Urinary bladder (tissue), 4 donors: ENCODE results near the gene ZNF639. TPM values are rescaled to one million over a fixed set of nuclear protein-coding genes. Genes with fewer than 3 reads are reported as not detected.
"Not testable (repeated sequence)": the region's sequence is repeated elsewhere in the genome, so short reads cannot be mapped to it uniquely, and the experiment has no call there.

Source experiments
- DNase-seq: peaks from one replicate; pipeline ENCODE4 v3.0.0-alpha.2; 2015; ENCODE audit errors: extremely low spot score
- H3K27ac ChIP-seq: one replicate; pipeline ENCODE4 v1.5.1; 2013; ENCODE audit warnings: low read depth, mild to moderate bottlenecking, moderate library complexity
- H3K36me3 ChIP-seq: one replicate; pipeline ENCODE4 v1.6.1; 2013; ENCODE audit warnings: mild to moderate bottlenecking, moderate library complexity; ENCODE audit not compliant: insufficient read depth
- H3K4me1 ChIP-seq: one replicate; pipeline ENCODE4 v1.6.1; 2013; ENCODE audit warnings: mild to moderate bottlenecking, moderate library complexity; ENCODE audit not compliant: insufficient read depth
- H3K4me3 ChIP-seq: one replicate; pipeline ENCODE4 v1.5.1; 2013; ENCODE audit warnings: low read depth, low read length
- WGBS: extraction: QIAGEN DNeasy Blood & Tissue Kit; methylation state at CpG from one replicate; pipeline ENCODE4 v1.1.7; 2013; 5-methylcytosine and 5-hydroxymethylcytosine counted together
- polyA plus RNA-seq: library from polyadenylated mRNA; stranded (reverse); fragments of 200-250 nt; gene quantifications from one replicate; pipeline ENCODE4 v1.2.3, GENCODE V29; 2013
- total RNA-seq: library from RNA; depleted of rRNA; stranded (reverse); fragments of >200 nt; gene quantifications from one replicate; pipeline ENCODE4 v1.2.3, GENCODE V29; 2014
- donor health status: healthy with polysubstance abuse.
- donor health status: healthy.

ZNF639 gene
- total RNA-seq (89.6 TPM), polyA plus RNA-seq (36.8 TPM)

- H3K27ac ChIP-seq, result peak within 1 kb of the TSS; percentile 94
- peak; percentile 58 for DNase-seq
- H3K4me1 ChIP-seq, result no peaks in the 10 kb centered on the region
- under 1% methylated on average over 75 of the region's 75 CpGs for WGBS
- no peaks in the 10 kb centered on the region for H3K36me3 ChIP-seq
- peak within 1 kb of the TSS; percentile 86 for H3K4me3 ChIP-seq
These were observed at the start of gene ZNF639 for GRCh38 chr3:179322286-179323196. Gene ZNF639, plus strand, starts transcription at chr3:179323031. Its CDS starts 5,263 bp downstream, at chr3:179328294.

GRCh38 chr3:179274434-179274833, 48.4 kb upstream of the ZNF639 start:
- 95% methylated on average over 2 of the region's 2 CpGs for WGBS
- not testable (repeated sequence) for H3K4me1 ChIP-seq, DNase-seq

GRCh38 chr3:179276001-179276400, 46.8 kb upstream of the ZNF639 start:
- H3K36me3 ChIP-seq, result no peaks in the 10 kb centered on the region
- no peaks in the 10 kb centered on the region for H3K4me1 ChIP-seq
- no peak overlapping the region for H3K27ac ChIP-seq
- 67% methylated on average over 3 of the region's 3 CpGs for WGBS
- no peak overlapping the region for H3K4me3 ChIP-seq
- no peak for DNase-seq

More at GRCh38 chr3:179274434-179274833, 48.4 kb upstream of the ZNF639 start:
- H3K36me3 ChIP-seq, H3K27ac ChIP-seq, H3K4me3 ChIP-seq: not testable (repeated sequence)

- no peak for DNase-seq
- Histone ChIP-seq H3K4me3 (no peak overlapping the region), H3K27ac (no peak overlapping the region), H3K36me3 (no peaks in the 10 kb centered on the region), H3K4me1 (no peaks in the 10 kb centered on the region)
- WGBS, result 61% methylated on average over 3 of the region's 3 CpGs
These were observed 46.1 kb upstream of the ZNF639 start for GRCh38 chr3:179276743-179277142.

- no peak overlapping the region for H3K27ac ChIP-seq
- 100% methylated on average over 1 of the region's 1 CpG for WGBS
- no peaks in the 10 kb centered on the region for H3K36me3 ChIP-seq
- DNase-seq, result no peak
- H3K4me3 ChIP-seq, result no peak overlapping the region
- H3K4me1 ChIP-seq, result no peaks in the 10 kb centered on the region
These were observed 44.7 kb upstream of the ZNF639 start for GRCh38 chr3:179278151-179278550.

GRCh38 chr3:179278932-179279693, 43.7 kb upstream of the ZNF639 start:
- WGBS, result 62% methylated on average over 4 of the region's 4 CpGs
- Histone ChIP-seq H3K36me3 (no peaks in the 10 kb centered on the region), H3K27ac (no peak overlapping the region), H3K4me1 (no peaks in the 10 kb centered on the region), H3K4me3 (no peak overlapping the region)
- no peak for DNase-seq

- H3K36me3 ChIP-seq, result no peaks in the 10 kb centered on the region
- H3K4me1 ChIP-seq, result no peaks in the 10 kb centered on the region
- H3K27ac ChIP-seq, result no peak overlapping the region
- H3K4me3 ChIP-seq, result no peak overlapping the region
- no peak for DNase-seq
- 98% methylated on average over 1 of the region's 1 CpG for WGBS
These were observed 43.0 kb upstream of the ZNF639 start for GRCh38 chr3:179279837-179280236.

- no peak for DNase-seq
- WGBS, result 85% methylated on average over 3 of the region's 3 CpGs
- Histone ChIP-seq H3K36me3 (no peaks in the 10 kb centered on the region), H3K4me1 (no peaks in the 10 kb centered on the region), H3K27ac (no peak overlapping the region), H3K4me3 (no peak overlapping the region)
These were observed 41.0 kb upstream of the ZNF639 start for GRCh38 chr3:179281825-179282224.

GRCh38 chr3:179286331-179286730, 36.5 kb upstream of the ZNF639 start:
- no peaks in the 10 kb centered on the region for H3K4me1 ChIP-seq
- WGBS, result 45% methylated on average over 6 of the region's 6 CpGs
- H3K27ac ChIP-seq, result no peak overlapping the region
- no peak overlapping the region for H3K4me3 ChIP-seq
- no peaks in the 10 kb centered on the region for H3K36me3 ChIP-seq
- DNase-seq, result no peak

- Histone ChIP-seq H3K36me3 (no peaks in the 10 kb centered on the region), H3K4me1 (no peaks in the 10 kb centered on the region), H3K27ac (no peak overlapping the region), H3K4me3 (no peak overlapping the region)
- whole genome bisulfite sequencing, result 37% methylated on average over 4 of the region's 4 CpGs
- DNase-seq, result no peak
These were observed 34.0 kb upstream of the ZNF639 start for GRCh38 chr3:179288845-179289244.

- H3K4me1 ChIP-seq, result no peaks in the 10 kb centered on the region
- 60% methylated on average over 3 of the region's 3 CpGs for WGBS
- no peak overlapping the region for H3K4me3 ChIP-seq
- no peaks in the 10 kb centered on the region for H3K36me3 ChIP-seq
- H3K27ac ChIP-seq, result no peak overlapping the region
- DNase-seq, result no peak
These were observed 33.5 kb upstream of the ZNF639 start for GRCh38 chr3:179289295-179289694.

GRCh38 chr3:179292450-179292849, 30.4 kb upstream of the ZNF639 start:
- no peak overlapping the region for H3K4me3 ChIP-seq
- H3K4me1 ChIP-seq, result no peaks in the 10 kb centered on the region
- WGBS, result 64% methylated on average over 2 of the region's 2 CpGs
- no peak overlapping the region for H3K27ac ChIP-seq
- no peaks in the 10 kb centered on the region for H3K36me3 ChIP-seq
- DNase-seq, result no peak

- DNase-seq, result no peak
- H3K4me3 ChIP-seq, result no peak overlapping the region
- H3K27ac ChIP-seq, result no peak overlapping the region
- H3K36me3 ChIP-seq, result no peaks in the 10 kb centered on the region
- no peaks in the 10 kb centered on the region for H3K4me1 ChIP-seq
- WGBS, result 69% methylated on average over 5 of the region's 5 CpGs
These were observed 24.7 kb upstream of the ZNF639 start for GRCh38 chr3:179297971-179298725.
